GM19455 (cell line): Measurements from ENCODE around the gene CLCN7.
A peak's percentile ranks its signal among the peaks of the same experiment; 100 is the strongest.

Experiments used
- ATAC-seq: cut with Tn5 transposase; IDR thresholded peaks from one replicate; pipeline ENCODE4 v1.9.1; 2021; ENCODE audit not compliant: unreplicated experiment

The CLCN7 gene

DNA sequence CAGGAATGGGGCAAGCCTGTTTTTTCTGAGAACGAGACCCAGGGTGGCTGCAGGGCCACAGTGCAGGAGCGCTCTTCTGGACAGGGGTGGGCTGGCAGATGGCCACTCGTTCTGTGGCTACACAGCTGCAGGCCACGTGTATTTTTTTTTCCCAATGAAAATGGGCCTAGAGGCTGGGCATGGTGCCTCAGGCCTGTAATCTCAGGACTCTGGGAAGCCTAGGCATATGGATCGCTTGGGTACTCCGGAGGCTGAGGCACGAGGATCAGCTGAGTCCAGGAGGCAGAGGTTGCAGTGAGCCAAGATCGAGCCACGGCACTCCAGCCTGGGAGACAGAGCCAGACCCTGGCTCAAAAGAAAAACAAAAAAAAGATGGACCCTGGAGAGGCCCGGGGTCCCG is 67.1 kb downstream of the CLCN7 start:
- peak; percentile 32 for ATAC-seq

DNA sequence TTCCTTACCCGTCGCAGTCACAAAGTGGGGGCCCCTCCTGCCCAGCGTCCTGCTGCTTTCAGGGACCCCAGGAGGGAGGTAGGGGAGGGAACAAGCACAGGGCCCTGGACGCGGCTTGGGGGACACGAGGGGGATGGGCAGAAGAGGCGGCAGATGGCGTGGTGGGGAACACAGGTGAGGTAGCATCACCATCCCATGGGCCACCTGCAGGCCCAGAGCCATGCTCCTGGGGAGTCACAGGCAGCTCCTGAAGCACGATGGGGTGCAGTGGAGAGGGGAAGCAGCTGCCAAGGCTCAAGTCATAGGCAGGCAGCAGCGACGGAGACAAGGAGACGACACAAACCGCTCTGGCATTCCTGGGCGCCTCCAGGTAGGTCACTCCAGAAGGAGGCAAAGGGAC is 71.1 kb downstream of the CLCN7 start:
- no peak for ATAC-seq

DNA sequence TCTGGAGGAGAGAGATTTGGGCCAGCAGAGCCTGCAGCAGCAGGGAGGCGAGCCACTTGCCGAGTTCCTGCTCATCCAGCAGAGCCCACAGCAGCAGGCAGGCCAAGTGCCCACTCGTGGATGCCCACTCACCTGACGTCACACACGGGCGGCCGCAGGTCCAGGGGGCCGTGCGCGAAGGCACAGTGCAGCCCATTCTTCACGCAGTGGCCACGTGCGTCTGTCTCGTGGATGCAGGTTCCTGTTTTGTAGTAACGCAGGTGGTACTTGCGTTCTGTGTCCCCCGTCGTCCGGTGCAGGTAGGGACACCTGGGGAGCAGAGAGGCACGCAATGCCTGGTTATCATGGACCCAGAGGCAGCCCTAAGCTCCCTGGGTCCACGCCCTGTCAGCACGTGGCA is 71.8 kb downstream of the CLCN7 start:
- ATAC-seq = no peak

DNA sequence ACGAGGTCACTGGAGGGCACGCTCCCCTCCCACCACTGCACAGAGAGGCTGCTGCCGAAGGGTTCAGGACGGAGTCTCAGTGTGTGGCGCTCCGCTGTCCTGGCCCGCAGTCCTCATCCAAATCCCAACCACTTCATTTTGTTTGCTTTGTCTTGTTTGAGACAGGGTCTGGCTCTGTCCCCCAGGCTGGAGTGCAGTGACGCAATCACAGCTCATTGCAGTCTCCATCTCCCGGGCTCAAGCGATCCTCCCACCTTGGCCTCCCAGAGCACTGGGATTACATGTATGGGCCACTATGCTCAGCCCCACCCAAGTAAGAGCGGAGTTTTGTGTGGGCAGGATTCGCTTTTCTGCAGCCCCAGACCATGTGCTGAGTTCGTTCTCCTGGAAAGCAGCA is 73.1 kb downstream of the CLCN7 start:
- ATAC-seq = no peak

DNA sequence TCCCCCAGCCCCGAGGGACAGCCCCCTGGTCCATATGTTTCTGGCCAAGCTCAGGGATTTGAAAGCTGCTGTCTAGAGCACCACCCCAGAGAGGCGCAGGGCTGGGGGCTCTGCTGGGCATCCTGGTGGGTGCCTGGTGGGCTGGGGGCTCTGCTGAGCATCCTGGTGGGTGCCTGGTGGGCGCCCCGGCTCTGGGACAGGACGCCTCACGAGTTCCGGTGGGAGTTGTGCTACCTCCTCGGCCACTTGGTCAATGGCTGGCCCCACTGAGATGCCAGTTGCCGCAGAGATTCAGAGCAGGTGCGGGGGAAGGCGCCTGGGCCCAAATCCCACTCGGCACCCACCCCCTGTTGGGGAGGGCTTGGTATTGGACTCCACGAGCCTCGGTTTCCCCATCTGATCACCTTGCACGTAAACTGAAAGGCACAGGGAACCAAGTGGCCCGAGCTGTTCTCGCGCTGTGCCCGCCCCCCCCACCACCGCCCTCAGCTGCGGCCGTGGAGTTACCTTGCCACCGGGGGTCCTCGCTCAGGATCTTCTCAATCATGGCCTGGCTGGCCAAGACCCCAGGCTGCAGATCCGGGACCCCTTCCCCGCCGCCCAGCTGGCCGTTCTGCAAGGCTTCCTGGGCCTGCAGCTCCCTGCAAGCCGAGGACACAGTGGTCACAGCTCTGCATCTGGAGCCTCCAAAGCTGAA is 73.6 kb downstream of the CLCN7 start:
- ATAC-seq = no peak

DNA sequence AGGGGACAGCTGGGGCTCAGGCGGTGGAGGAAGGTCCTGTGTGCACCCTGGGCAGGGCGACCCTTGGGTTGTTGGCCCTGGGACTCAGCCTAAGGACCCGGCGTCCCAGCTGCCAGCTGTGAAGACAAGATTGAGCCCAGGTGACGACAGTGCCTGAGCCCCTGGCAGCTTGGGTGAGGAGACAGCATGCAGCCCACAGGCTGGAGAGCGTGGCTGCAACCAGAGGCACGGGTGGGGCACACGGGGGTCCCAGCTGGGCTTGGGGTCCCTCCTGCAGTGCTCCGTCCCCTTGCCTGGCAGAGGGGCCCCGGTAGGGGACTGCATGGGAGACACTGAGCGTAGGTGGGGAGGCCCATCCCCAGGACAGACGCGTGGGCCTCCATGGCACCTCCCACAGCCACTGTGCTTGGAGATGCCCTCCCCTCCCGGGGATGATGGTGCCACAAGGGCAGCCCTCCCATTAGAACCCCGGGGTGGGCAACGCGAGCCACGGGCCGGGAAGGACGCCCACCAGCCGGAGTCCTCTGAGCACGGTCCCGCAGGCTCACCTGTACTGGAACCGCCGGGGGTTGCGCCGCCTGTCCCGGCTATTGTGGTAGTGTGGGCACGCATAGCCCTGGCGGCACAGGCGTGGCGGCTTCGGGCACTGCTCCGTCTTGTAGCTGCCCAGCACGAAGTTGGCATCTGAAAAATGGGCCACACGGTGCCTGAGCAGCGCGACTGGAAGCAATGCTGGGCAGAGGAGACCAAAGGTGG is 75.8 kb downstream of the CLCN7 start:
- no peak for ATAC-seq

DNA sequence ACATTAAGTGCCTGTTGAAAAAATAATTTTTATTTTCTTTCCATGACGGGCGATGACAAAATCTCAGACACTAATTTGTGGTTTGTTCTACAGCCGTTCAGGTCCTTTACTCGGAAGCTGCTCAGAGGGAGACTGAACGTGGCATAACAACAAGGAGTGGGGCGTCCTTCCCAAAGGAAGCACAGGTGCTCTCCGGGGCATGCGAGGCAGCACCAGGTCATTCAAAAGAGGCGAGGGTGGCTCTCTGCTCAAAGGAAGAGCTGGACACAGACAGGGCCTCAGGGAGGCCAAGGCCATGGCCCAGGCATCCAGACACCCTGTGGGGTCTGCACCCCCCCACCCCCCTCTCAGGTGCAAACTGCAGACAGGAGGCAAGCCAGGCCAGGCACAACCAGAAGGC is 76.5 kb downstream of the CLCN7 start:
- no peak for ATAC-seq

GRCh38 chr16:1397779-1398178 is 77.0 kb downstream of the CLCN7 start:
- no peak for ATAC-seq

DNA sequence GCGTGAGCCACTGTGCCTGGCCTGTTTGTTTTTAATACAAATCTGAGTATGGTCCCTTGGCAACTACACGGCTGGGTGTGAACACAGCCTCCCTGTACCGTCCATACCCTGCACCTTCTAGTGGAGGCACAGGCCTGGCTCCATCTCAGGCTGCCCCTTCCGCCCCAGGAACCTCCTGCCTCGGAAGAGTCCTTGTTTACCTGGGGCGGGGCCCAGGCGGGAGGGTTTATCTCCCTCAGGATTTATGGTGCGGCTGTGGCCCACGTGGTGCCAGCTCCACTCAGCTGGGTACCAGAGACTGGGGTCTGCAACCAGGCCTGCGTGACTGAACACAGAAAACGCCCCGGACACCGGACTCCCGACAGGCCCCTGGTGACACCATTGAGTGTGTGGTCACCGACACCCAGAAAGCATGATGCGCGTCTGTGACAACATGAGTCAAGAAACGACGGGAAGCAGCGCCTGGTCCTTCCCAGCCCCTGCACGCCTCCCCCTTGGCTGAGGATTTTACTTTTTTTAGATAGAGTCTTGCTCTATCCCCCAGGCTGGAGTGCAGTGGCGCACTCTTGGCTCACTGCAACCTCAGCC is 79.3 kb downstream of the CLCN7 start:
- ATAC-seq = no peak
